Neural progenitor cell (in vitro differentiated cells): ENCODE measurements around the gene PAM16. TPM values are rescaled to one million over a fixed set of nuclear protein-coding genes. Genes with fewer than 3 reads are reported as not detected.

Experiments
- DNase-seq: peaks from one replicate; pipeline ENCODE4 v3.0.0-alpha.2; 2016; ENCODE audit warnings: low spot score
- H2AFZ ChIP-seq: fragments of 200-600 bp; sonication (generic); replicated peaks from 2 replicates; pipeline ENCODE4 v1.6.1; 2016; ENCODE audit warnings: antibody characterized with exemption
- H3F3A ChIP-seq: fragments of 200-600 bp; sonication (generic); 2 replicates; pipeline ENCODE4 v1.6.1; 2016; ENCODE audit warnings: antibody characterized with exemption, low read depth
- H3K27ac ChIP-seq: fragments of 200-600 bp; sonication (generic); 2 replicates; pipeline ENCODE4 v1.5.1; 2016; ENCODE audit warnings: mild to moderate bottlenecking
- H3K27me3 ChIP-seq: fragments of 200-600 bp; sonication (generic); 2 replicates; pipeline ENCODE4 v1.6.1; 2016; ENCODE audit warnings: mild to moderate bottlenecking, moderate library complexity
- H3K36me3 ChIP-seq: fragments of 200-600 bp; sonication (generic); 2 replicates; pipeline ENCODE4 v1.5.1; 2016
- H3K4me1 ChIP-seq: fragments of 200-600 bp; sonication (generic); 2 replicates; pipeline ENCODE4 v1.6.1; 2016; ENCODE audit warnings: mixed run types
- H3K4me2 ChIP-seq: fragments of 200-600 bp; sonication (generic); 2 replicates; pipeline ENCODE4 v1.6.1; 2016
- H3K4me3 ChIP-seq: fragments of 200-600 bp; sonication (generic); 2 replicates; pipeline ENCODE4 v1.5.1; 2016
- H3K79me2 ChIP-seq: fragments of 200-600 bp; sonication (generic); 2 replicates; pipeline ENCODE4 v1.6.1; 2016; ENCODE audit warnings: low read depth
- H3K9ac ChIP-seq: fragments of 200-600 bp; sonication (generic); 2 replicates; pipeline ENCODE4 v1.6.1; 2016
- H3K9me3 ChIP-seq: fragments of 200-600 bp; sonication (generic); 2 replicates; pipeline ENCODE4 v1.5.1; 2016; ENCODE audit warnings: low read depth
- H4K20me1 ChIP-seq: fragments of 200-600 bp; sonication (generic); 2 replicates; pipeline ENCODE4 v1.6.1; 2016; ENCODE audit warnings: low read depth
- H3K27ac Mint-ChIP-seq: 3 replicates; pipeline ENCODE4 v1.8.0; 2021; ENCODE audit warnings: mixed read lengths
- H3K27me3 Mint-ChIP-seq: 2 replicates; pipeline ENCODE4 v1.8.0; 2022; ENCODE audit warnings: low read depth, mild to moderate bottlenecking, inconsistent platforms, moderate library complexity, mixed read lengths; ENCODE audit not compliant: insufficient read depth
- H3K36me3 Mint-ChIP-seq: 3 replicates; pipeline ENCODE4 v1.8.0; 2021; ENCODE audit warnings: mixed read lengths
- H3K4me1 Mint-ChIP-seq: 3 replicates; pipeline ENCODE4 v1.8.0; 2021; ENCODE audit warnings: mixed read lengths
- H3K4me3 Mint-ChIP-seq: 3 replicates; pipeline ENCODE4 v1.8.0; 2021; ENCODE audit warnings: mild to moderate bottlenecking, moderate library complexity, mixed read lengths
- H3K9me3 Mint-ChIP-seq: 3 replicates; pipeline ENCODE4 v1.8.0; 2020; ENCODE audit warnings: mixed read lengths
- EZH2 ChIP-seq: fragments of 200-600 bp; sonication (generic); IDR thresholded peaks from 2 replicates; pipeline ENCODE4 v1.6.1; 2017; ENCODE audit warnings: antibody characterized with exemption, mild to moderate bottlenecking, moderate library complexity
- EZH2phosphoT487 ChIP-seq: fragments of 200-600 bp; sonication (generic); IDR thresholded peaks from 2 replicates; pipeline ENCODE4 v1.6.1; 2017; ENCODE audit warnings: antibody characterized with exemption
- total RNA-seq: library from RNA; depleted of rRNA; stranded (reverse); fragments of >200 nt; gene quantifications from 2 replicates; pipeline ENCODE4 v1.2.3, GENCODE V29; 2015; ENCODE audit warnings: low replicate concordance
- TF ChIP-seq, protein P1 (sequence below): fragments of 200-600 bp; sonication (generic); IDR thresholded peaks from 2 replicates; pipeline ENCODE4 v1.5.1; 2017; ENCODE audit warnings: antibody characterized with exemption, mild to moderate bottlenecking

The PAM16 gene
- total RNA-seq, 1 donor from 2014 or later, result 17.0 TPM

DNA sequence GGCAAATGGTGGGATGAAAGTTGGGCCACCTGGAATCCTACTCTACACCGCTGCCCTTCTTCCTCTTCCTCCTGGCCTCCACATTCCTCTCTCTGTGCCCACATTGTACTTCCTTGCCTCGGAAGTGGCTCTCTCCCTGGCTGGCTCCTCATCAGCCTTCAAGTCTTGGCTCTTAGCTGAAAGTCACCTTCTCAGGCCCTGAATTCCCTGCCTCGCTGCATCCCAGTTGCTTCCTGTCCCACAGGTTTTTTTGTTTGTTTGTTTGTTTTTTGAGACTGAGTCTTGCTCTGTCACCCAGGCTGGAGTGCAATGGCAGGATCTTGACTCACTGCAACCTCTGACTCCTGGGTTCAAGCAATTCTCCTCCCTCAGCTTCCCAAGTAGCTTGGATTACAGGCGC, 2.6 kb upstream of the PAM16 start:
- H3K79me2 ChIP-seq, result peaks cover 22% of the 10 kb centered on the region
- H4K20me1 ChIP-seq, result peaks cover 18% of the 10 kb centered on the region
- Mint-ChIP-seq H3K36me3 (no peaks in the 10 kb centered on the region), H3K27me3 (peaks cover 11% of the 10 kb centered on the region), H3K4me1 (peaks cover 7% of the 10 kb centered on the region), H3K9me3 (no peaks in the 10 kb centered on the region), H3K4me3 (no peak overlapping the region), H3K27ac (no peak overlapping the region)
- no peak overlapping the region for H3K4me3 ChIP-seq
- H2AFZ ChIP-seq, result no peak overlapping the region
- H3K4me2 ChIP-seq, result no peak overlapping the region
- H3K27ac ChIP-seq, result no peak overlapping the region
- TF ChIP-seq EZH2 (no peak), EZH2phosphoT487 (no peak)
- TF ChIP-seq, protein P1, sequence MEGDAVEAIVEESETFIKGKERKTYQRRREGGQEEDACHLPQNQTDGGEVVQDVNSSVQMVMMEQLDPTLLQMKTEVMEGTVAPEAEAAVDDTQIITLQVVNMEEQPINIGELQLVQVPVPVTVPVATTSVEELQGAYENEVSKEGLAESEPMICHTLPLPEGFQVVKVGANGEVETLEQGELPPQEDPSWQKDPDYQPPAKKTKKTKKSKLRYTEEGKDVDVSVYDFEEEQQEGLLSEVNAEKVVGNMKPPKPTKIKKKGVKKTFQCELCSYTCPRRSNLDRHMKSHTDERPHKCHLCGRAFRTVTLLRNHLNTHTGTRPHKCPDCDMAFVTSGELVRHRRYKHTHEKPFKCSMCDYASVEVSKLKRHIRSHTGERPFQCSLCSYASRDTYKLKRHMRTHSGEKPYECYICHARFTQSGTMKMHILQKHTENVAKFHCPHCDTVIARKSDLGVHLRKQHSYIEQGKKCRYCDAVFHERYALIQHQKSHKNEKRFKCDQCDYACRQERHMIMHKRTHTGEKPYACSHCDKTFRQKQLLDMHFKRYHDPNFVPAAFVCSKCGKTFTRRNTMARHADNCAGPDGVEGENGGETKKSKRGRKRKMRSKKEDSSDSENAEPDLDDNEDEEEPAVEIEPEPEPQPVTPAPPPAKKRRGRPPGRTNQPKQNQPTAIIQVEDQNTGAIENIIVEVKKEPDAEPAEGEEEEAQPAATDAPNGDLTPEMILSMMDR, result no peak
- H3K4me1 ChIP-seq, result peaks cover 4% of the 10 kb centered on the region
- peaks cover 6% of the 10 kb centered on the region for H3K27me3 ChIP-seq
- no peaks in the 10 kb centered on the region for H3K36me3 ChIP-seq
- peaks cover 11% of the 10 kb centered on the region for H3F3A ChIP-seq
- no peaks in the 10 kb centered on the region for H3K9me3 ChIP-seq
- DNase-seq, result no peak
- no peak overlapping the region for H3K9ac ChIP-seq

DNA sequence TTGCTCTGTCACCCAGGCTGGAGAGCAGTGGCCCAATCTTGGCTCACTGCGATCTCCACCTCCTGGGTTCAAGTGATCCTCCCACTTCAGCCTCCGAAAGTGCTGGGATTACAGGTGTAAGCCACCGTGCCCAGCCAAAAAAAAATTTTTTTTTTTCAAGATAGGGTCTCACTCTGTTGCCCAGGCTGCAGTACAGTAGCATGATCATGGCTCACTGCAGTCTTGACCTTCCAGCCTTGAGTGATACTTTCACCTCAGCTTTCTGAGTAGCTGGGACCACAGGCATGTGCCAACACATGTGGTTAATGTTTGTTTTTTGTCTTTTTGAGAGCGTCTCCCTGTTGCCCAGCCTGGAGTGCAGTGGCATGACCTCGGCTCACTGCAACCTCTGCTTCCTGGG, 1.7 kb upstream of the PAM16 start:
- H3K27me3 Mint-ChIP-seq, result peaks cover 14% of the 10 kb centered on the region
- no peak for DNase-seq
- Histone ChIP-seq H3K4me3 (no peak overlapping the region), H3K9ac (no peak overlapping the region), H3K9me3 (no peaks in the 10 kb centered on the region), H3K4me1 (peaks cover 4% of the 10 kb centered on the region), H4K20me1 (peaks cover 18% of the 10 kb centered on the region), H3K27me3 (peaks cover 6% of the 10 kb centered on the region), H2AFZ (no peak overlapping the region), H3K36me3 (no peaks in the 10 kb centered on the region), H3K4me2 (no peak overlapping the region), H3K27ac (no peak overlapping the region), H3K79me2 (peaks cover 30% of the 10 kb centered on the region), H3F3A (peaks cover 11% of the 10 kb centered on the region)
- H3K27ac Mint-ChIP-seq, result no peak overlapping the region
- peaks cover 7% of the 10 kb centered on the region for H3K4me1 Mint-ChIP-seq
- TF ChIP-seq EZH2 (no peak), EZH2phosphoT487 (no peak)
- TF ChIP-seq, protein P1, result no peak
- H3K9me3 Mint-ChIP-seq, result no peaks in the 10 kb centered on the region
- H3K36me3 Mint-ChIP-seq, result peaks cover 3% of the 10 kb centered on the region
- no peak overlapping the region for H3K4me3 Mint-ChIP-seq

DNA sequence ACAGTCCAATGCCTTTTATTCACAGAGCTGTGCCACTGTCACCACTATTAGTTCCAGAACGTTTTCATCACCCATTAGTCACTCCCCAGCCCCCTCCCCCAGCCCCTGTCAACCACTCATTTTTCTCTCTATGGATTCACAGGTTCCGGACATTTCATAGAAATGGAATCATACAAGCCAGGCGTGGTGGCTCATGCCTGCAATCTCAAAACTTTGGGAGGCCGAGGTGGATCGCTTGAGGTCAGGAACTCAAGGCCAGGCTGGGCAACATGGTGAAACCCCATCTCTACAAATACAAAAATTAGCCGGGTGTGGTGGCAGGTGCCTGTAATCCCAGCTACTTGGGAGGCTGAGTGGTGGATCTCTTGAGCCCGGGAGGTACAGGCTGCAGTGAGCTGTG, 759 bp upstream of the PAM16 start:
- peaks cover 3% of the 10 kb centered on the region for H3K36me3 Mint-ChIP-seq
- DNase-seq, result no peak
- H3K27me3 ChIP-seq, result peaks cover 6% of the 10 kb centered on the region
- peak overlapping the region; percentile 36 for H3K4me2 ChIP-seq
- no peak overlapping the region for H3K9ac ChIP-seq
- peaks cover 4% of the 10 kb centered on the region for H3K4me1 ChIP-seq
- H3K36me3 ChIP-seq, result no peaks in the 10 kb centered on the region
- peaks cover 10% of the 10 kb centered on the region for H3K4me1 Mint-ChIP-seq
- peaks cover 24% of the 10 kb centered on the region for H4K20me1 ChIP-seq
- H2AFZ ChIP-seq, result no peak overlapping the region
- no peak overlapping the region for H3K4me3 ChIP-seq
- peak overlapping the region; percentile 94 for H3K4me3 Mint-ChIP-seq
- H3K27ac Mint-ChIP-seq, result no peak overlapping the region
- no peak overlapping the region for H3K27ac ChIP-seq
- TF ChIP-seq EZH2phosphoT487 (no peak), EZH2 (no peak)
- TF ChIP-seq, protein P1, result no peak
- no peaks in the 10 kb centered on the region for H3K9me3 ChIP-seq
- peaks cover 14% of the 10 kb centered on the region for H3K27me3 Mint-ChIP-seq
- H3F3A ChIP-seq, result peaks cover 11% of the 10 kb centered on the region
- H3K79me2 ChIP-seq, result peaks cover 38% of the 10 kb centered on the region
- H3K9me3 Mint-ChIP-seq, result no peaks in the 10 kb centered on the region
